ENCODE measurements around the gene ADPRHL1.

ADPRHL1 gene

GRCh38 chr13:113356596-113356995, 96.7 kb downstream of the ADPRHL1 start:
- H3K27ac Mint-ChIP-seq, result no peak overlapping the region
- H3K27me3 Mint-ChIP-seq (ENCODE audit: low read depth), result peaks cover 27% of the 10 kb centered on the region
- no peak overlapping the region for H3K4me3 Mint-ChIP-seq
- no peak for DNase-seq (ENCODE audit: low spot score)
- H3K4me1 Mint-ChIP-seq (ENCODE audit: low read depth), result no peaks in the 10 kb centered on the region
- H3K9me3 Mint-ChIP-seq, result no peaks in the 10 kb centered on the region
- H3K36me3 Mint-ChIP-seq (ENCODE audit: low read depth), result no peaks in the 10 kb centered on the region

GRCh38 chr13:113355621-113356020, 97.7 kb downstream of the ADPRHL1 start:
- DNase-seq (ENCODE audit: low spot score), result no peak
- no peak overlapping the region for H3K4me3 Mint-ChIP-seq
- H3K36me3 Mint-ChIP-seq (ENCODE audit: low read depth), result no peaks in the 10 kb centered on the region
- peaks cover 19% of the 10 kb centered on the region for H3K27me3 Mint-ChIP-seq (ENCODE audit: low read depth)
- no peak overlapping the region for H3K27ac Mint-ChIP-seq
- no peaks in the 10 kb centered on the region for H3K4me1 Mint-ChIP-seq (ENCODE audit: low read depth)
- H3K9me3 Mint-ChIP-seq, result no peaks in the 10 kb centered on the region

- Mint-ChIP-seq H3K4me1 (ENCODE audit: low read depth) (no peaks in the 10 kb centered on the region), H3K27ac (no peak overlapping the region), H3K9me3 (no peaks in the 10 kb centered on the region), H3K27me3 (ENCODE audit: low read depth) (peaks cover 13% of the 10 kb centered on the region), H3K4me3 (no peak overlapping the region), H3K36me3 (ENCODE audit: low read depth) (no peaks in the 10 kb centered on the region)
- DNase-seq (ENCODE audit: low spot score), result no peak
Measured at GRCh38 chr13:113354831-113355610, 98.3 kb downstream of the ADPRHL1 start.

- Mint-ChIP-seq H3K4me3 (no peak overlapping the region), H3K36me3 (ENCODE audit: low read depth) (no peaks in the 10 kb centered on the region), H3K9me3 (no peaks in the 10 kb centered on the region), H3K27me3 (ENCODE audit: low read depth) (peaks cover under 1% of the 10 kb centered on the region), H3K27ac (no peak overlapping the region), H3K4me1 (ENCODE audit: low read depth) (no peaks in the 10 kb centered on the region)
- DNase-seq (ENCODE audit: low spot score), result no peak
Measured at GRCh38 chr13:113353254-113353653, 100.0 kb downstream of the ADPRHL1 start.

- Mint-ChIP-seq H3K27ac (no peak overlapping the region), H3K4me1 (ENCODE audit: low read depth) (no peaks in the 10 kb centered on the region), H3K4me3 (no peak overlapping the region), H3K36me3 (ENCODE audit: low read depth) (no peaks in the 10 kb centered on the region), H3K9me3 (no peaks in the 10 kb centered on the region), H3K27me3 (ENCODE audit: low read depth) (no peaks in the 10 kb centered on the region)
- DNase-seq (ENCODE audit: low spot score), result no peak
Measured at GRCh38 chr13:113351514-113352026, 101.7 kb downstream of the ADPRHL1 start.

- DNase-seq (ENCODE audit: low spot score), result no peak
- Mint-ChIP-seq H3K27ac (no peak overlapping the region), H3K9me3 (no peaks in the 10 kb centered on the region), H3K4me1 (ENCODE audit: low read depth) (no peaks in the 10 kb centered on the region), H3K27me3 (ENCODE audit: low read depth) (no peaks in the 10 kb centered on the region), H3K36me3 (ENCODE audit: low read depth) (no peaks in the 10 kb centered on the region), H3K4me3 (no peak overlapping the region)
Measured at GRCh38 chr13:113350938-113351335, 102.4 kb downstream of the ADPRHL1 start.

- no peak overlapping the region for H3K27ac Mint-ChIP-seq
- no peaks in the 10 kb centered on the region for H3K4me1 Mint-ChIP-seq (ENCODE audit: low read depth)
- peaks cover 6% of the 10 kb centered on the region for H3K9me3 Mint-ChIP-seq
- DNase-seq (ENCODE audit: low spot score), result no peak
- peaks cover 4% of the 10 kb centered on the region for H3K36me3 Mint-ChIP-seq (ENCODE audit: low read depth)
- no peaks in the 10 kb centered on the region for H3K27me3 Mint-ChIP-seq (ENCODE audit: low read depth)
- H3K4me3 Mint-ChIP-seq, result no peak overlapping the region
Measured at GRCh38 chr13:113350065-113350937, 103.0 kb downstream of the ADPRHL1 start.
